AG04450 (cell line): Measurements from ENCODE around the gene ZNF799. TPM values are rescaled to one million over a fixed set of nuclear protein-coding genes. Genes with fewer than 3 reads are reported as not detected.
"Not testable (repeated sequence)": the region's sequence is repeated elsewhere in the genome, so short reads cannot be mapped to it uniquely, and the experiment has no call there.

Experiments used
- CTCF ChIA-PET: fragments of 300-600, 350-600 bp; formaldehyde crosslinking; extraction: SDS; loops from one replicate; lab custom pipeline; 2022; ENCODE audit warnings: antibody characterized with exemption, inconsistent platforms; lab: Charles Lee
- POLR2A ChIA-PET: fragments of 350-600 bp; formaldehyde crosslinking; extraction: SDS; loops from one replicate; lab custom pipeline; 2021; ENCODE audit warnings: antibody characterized with exemption, inconsistent platforms; lab: Yijun Ruan, JAX
- DNase-seq: peaks from one replicate; pipeline ENCODE4 v3.0.0-alpha.2; 2011; ENCODE audit warnings: low read depth, low spot score
- H3K27ac ChIP-seq: one replicate; pipeline ENCODE4 v1.5.1; 2012; ENCODE audit warnings: low read depth, low read length, control low read depth
- H3K27me3 ChIP-seq: one replicate; pipeline ENCODE4 v1.6.0; 2012; ENCODE audit warnings: low read length; ENCODE audit not compliant: control insufficient read depth, insufficient read depth
- H3K4me3 ChIP-seq: 2 replicates; pipeline ENCODE4 v1.5.1; 2011; ENCODE audit warnings: mild to moderate bottlenecking, low read depth, low read length, control low read depth
- H3K9me3 ChIP-seq: 2 replicates; pipeline ENCODE4 v1.5.1; 2012; ENCODE audit warnings: low read length; ENCODE audit not compliant: control insufficient read depth, insufficient read depth
- polyA plus RNA-seq: library from polyadenylated mRNA; depleted of rRNA; stranded (reverse); fragments of >200 nt; gene quantifications from 2 replicates; pipeline ENCODE4 v1.2.3, GENCODE V29; 2011
- TF ChIP-seq, protein P1 (sequence below): IDR thresholded peaks from 2 replicates; pipeline ENCODE4 v1.5.1; 2011; ENCODE audit warnings: low read depth, low read length, control low read depth, inconsistent platforms

Gene ZNF799
- polyA plus RNA-seq, 1 experiment, result 1.2 TPM

DNA sequence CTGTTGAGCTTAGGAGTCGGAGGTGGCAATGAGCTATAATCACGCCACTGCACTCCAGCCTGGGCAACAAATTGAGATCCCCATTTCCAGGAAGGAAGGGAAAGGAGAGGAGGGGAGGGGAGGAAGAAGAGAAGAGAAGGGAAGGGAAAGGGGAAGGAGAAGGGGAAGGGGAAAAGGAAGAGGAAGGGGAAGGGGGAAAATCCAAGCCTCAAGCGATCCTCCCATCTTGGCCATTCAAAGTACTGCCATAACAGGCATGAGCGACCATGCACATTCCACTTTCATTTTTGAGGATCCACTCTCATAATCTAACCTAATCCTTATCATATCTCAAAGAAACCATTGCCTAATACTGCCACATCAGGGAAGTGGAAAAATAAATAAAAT, 24.8 kb upstream of the ZNF799 start:
- POLR2A ChIA-PET, result no interaction called here
- Histone ChIP-seq H3K9me3 (peaks cover 11% of the 10 kb centered on the region), H3K4me3 (no peak overlapping the region), H3K27me3 (no peaks in the 10 kb centered on the region), H3K27ac (no peak overlapping the region)
- CTCF ChIA-PET, result no interaction called here
- TF ChIP-seq, protein P1, sequence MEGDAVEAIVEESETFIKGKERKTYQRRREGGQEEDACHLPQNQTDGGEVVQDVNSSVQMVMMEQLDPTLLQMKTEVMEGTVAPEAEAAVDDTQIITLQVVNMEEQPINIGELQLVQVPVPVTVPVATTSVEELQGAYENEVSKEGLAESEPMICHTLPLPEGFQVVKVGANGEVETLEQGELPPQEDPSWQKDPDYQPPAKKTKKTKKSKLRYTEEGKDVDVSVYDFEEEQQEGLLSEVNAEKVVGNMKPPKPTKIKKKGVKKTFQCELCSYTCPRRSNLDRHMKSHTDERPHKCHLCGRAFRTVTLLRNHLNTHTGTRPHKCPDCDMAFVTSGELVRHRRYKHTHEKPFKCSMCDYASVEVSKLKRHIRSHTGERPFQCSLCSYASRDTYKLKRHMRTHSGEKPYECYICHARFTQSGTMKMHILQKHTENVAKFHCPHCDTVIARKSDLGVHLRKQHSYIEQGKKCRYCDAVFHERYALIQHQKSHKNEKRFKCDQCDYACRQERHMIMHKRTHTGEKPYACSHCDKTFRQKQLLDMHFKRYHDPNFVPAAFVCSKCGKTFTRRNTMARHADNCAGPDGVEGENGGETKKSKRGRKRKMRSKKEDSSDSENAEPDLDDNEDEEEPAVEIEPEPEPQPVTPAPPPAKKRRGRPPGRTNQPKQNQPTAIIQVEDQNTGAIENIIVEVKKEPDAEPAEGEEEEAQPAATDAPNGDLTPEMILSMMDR, result no peak
- DNase-seq, result no peak

DNA sequence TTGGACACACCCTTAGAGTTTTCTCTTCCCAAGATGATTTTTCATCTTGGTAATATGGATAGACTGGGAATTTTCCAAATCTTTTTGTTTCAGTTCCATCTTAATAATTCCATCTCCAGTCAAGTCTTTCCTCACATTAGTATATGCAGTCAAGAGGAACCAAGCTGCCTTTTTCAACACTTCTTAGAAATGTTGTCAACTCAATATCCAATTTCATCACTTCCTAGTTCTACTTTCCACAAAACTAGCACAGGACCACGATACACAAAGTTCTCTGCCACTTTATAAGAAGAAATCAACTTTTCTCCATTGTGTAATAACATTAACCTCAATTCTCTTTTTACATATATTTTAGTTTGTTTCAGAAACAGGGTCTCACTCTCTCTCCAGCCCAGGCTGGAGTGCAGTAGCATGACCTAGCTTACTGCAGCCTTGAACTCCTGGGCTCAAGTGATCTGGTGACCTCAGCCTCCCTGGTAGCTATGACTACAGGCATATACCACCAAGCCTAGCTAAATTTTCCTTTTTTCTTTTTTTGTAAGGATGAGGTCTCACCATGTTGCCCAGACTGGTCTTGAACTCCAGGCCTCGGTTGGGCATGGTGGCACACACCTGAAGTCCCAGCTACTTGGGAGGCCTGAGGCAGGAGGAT, 24.3 kb upstream of the ZNF799 start:
- no peak for DNase-seq
- H3K27me3 ChIP-seq, result no peaks in the 10 kb centered on the region
- H3K9me3 ChIP-seq, result peaks cover 11% of the 10 kb centered on the region
- CTCF ChIA-PET, result no interaction called here
- H3K4me3 ChIP-seq, result no peak overlapping the region
- H3K27ac ChIP-seq, result no peak overlapping the region
- TF ChIP-seq, protein P1, result no peak
- POLR2A ChIA-PET, result no interaction called here

DNA sequence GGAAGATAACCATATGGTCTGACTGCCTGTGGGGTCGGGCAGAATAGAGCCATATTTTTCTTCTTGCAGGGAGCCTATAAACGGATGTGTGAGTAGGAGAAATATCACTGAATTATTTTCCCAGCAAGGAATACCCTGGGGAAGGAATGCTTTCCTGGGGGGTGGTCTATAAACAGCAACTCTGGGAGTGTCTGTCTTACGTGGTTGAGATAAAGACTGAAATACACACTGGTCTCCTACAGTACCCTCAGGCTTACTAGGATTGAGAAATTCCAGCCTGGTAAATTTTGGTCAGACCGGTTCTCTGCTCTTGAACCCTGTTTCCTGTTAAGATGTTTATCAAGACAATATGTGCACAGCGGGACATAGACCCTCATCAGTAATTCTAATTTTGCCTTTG, 16.2 kb upstream of the ZNF799 start:
- CTCF ChIA-PET, H3K4me3 ChIP-seq, H3K27ac ChIP-seq, DNase-seq, H3K27me3 ChIP-seq, POLR2A ChIA-PET: not testable (repeated sequence)
- peaks cover 11% of the 10 kb centered on the region for H3K9me3 ChIP-seq

DNA sequence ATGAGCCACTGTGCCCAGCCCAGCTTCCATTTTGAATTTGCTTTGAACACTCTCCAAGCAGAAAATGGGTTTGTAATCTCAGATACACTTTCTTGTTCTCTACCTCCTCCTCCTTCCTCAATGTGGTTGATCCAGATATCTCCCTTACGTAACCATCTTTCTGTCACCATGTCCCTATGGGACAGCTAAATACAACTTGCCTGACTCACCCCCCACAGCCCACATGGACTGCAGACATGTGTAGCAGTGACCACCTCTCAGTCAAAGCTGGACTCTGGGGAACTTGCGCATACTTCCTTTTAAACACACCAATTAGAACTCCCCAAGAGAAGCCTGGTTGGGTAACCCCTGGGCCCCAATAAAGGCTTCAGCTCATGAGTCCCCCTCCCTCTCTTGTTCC, 10.8 kb upstream of the ZNF799 start:
- no peak for DNase-seq
- no peak overlapping the region for H3K4me3 ChIP-seq
- H3K27ac ChIP-seq, result no peak overlapping the region
- POLR2A ChIA-PET, result no interaction called here
- no peaks in the 10 kb centered on the region for H3K27me3 ChIP-seq
- CTCF ChIA-PET, result no interaction called here
- TF ChIP-seq, protein P1, result no peak
- H3K9me3 ChIP-seq, result peaks cover 9% of the 10 kb centered on the region

DNA sequence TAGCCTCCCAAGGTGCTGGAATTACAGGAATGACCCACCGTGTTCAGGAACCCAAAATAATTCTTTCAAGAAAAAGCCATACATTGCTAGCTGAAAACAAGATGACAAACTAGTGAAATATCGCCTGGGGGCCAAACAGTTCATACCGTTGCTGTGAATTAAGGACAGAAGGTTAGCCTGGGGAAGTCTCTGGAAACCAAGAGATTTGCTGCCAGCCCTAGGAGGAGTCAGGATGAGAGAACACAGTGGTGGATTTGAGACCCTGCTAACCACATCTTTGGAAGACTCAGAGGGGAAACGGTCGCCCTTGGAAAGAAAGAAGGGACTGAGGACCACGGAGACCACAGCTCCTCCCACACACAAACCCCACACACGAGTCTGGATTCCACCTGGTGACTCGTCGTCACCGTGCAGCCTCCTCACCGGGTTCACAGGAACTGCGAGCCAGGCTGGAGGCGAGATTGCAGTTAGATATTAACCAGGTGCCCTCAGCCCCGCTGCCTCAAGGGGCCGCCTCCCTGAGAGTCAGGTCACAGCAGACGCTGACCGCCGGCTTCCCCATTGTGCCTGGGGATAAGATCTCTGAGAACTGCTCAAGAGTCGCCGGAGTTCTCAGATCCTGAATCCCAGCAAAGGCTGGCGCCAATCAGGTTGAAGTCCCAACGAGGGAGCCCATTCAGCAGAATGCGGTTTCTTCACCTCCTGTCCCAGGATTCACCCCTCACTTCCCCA, 1.0 kb downstream of the ZNF799 start:
- H3K27me3 ChIP-seq, H3K9me3 ChIP-seq, DNase-seq: not testable (repeated sequence)
- ChIA-PET CTCF (interaction anchor here (0.9 kb wide), 1 partner anchor 39 kb away, joined by 5 read pairs; no protein-coding TSS in a partner anchor), POLR2A (interaction anchor here (0.8 kb wide), 1 partner anchor 35 kb away, joined by 4 read pairs; the partner anchor contains the start of gene ZNF442)
- Histone ChIP-seq H3K27ac (peak overlapping the region; percentile 21), H3K4me3 (peak overlapping the region; percentile 80)

DNA sequence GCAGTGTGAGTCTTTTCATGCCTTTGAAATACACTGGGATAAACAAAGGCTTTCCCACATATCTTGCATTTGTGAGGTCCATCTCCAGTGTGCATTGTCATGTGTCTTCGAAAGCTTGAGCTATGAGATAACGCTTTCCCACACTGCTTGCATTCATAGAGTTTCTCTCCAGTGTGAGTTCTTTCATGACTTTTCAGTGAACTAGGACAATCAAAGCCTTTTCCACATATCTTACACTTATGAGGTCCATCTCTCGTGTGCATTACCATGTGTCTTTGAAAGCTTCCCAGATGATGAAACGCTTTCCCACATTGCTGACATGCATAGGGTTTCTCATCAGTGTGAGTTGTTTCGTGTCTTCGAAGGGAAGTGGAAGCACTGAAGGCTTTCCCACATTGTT, 9.9 kb downstream of the ZNF799 start:
- H3K4me3 ChIP-seq, POLR2A ChIA-PET, H3K27ac ChIP-seq, DNase-seq, H3K9me3 ChIP-seq, CTCF ChIA-PET, H3K27me3 ChIP-seq: not testable (repeated sequence)

DNA sequence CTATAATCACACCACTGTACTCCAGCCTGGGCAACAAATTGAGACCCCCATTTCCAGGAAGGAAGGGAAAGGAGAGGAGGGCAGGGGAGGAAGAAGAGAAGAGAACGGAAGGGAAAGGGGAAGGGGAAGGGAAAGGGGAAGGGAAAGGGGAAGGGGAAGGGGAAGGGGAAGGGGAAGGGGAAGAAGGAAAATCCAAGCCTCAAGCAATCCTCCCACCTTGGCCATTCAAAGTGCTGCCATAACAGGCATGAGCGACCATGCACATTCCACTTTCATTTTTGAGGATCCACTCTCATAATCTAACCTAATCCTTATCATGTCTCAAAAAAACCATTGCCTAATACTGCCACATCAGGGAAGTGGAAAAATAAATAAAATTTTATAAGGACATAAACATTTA, 14.7 kb downstream of the ZNF799 start:
- peaks cover 23% of the 10 kb centered on the region for H3K9me3 ChIP-seq
- H3K27ac ChIP-seq, H3K4me3 ChIP-seq, CTCF ChIA-PET, POLR2A ChIA-PET, DNase-seq, H3K27me3 ChIP-seq: not testable (repeated sequence)
